Hepatocyte (in vitro differentiated cells): ENCODE results near the gene MACROD2. TPM values are rescaled to one million over a fixed set of nuclear protein-coding genes. Genes with fewer than 3 reads are reported as not detected.

Experiments
- DNase-seq: peaks from one replicate; pipeline ENCODE4 v3.0.0-alpha.2; 2016; ENCODE audit warnings: low spot score
- H2AFZ ChIP-seq: fragments of 200-600 bp; sonication (generic); 2 replicates; pipeline ENCODE4 v1.6.0; 2016; ENCODE audit warnings: antibody characterized with exemption, mild to moderate bottlenecking
- H3K27ac ChIP-seq: fragments of 200-600 bp; sonication (generic); 2 replicates; pipeline ENCODE4 v1.5.1; 2016; ENCODE audit warnings: mild to moderate bottlenecking
- H3K27me3 ChIP-seq: fragments of 200-600 bp; sonication (generic); 2 replicates; pipeline ENCODE4 v1.6.1; 2016
- H3K36me3 ChIP-seq: fragments of 200-600 bp; sonication (generic); replicated peaks from 2 replicates; pipeline ENCODE4 v1.5.1; 2016; ENCODE audit warnings: low read depth; ENCODE audit not compliant: insufficient read depth
- H3K4me1 ChIP-seq: fragments of 200-600 bp; sonication (generic); 2 replicates; pipeline ENCODE4 v1.5.1; 2016; ENCODE audit warnings: mild to moderate bottlenecking, moderate library complexity; ENCODE audit not compliant: insufficient read depth
- H3K4me2 ChIP-seq: fragments of 200-600 bp; sonication (generic); 2 replicates; pipeline ENCODE4 v1.6.0; 2016
- H3K4me3 ChIP-seq: fragments of 200-600 bp; sonication (generic); 2 replicates; pipeline ENCODE4 v1.5.1; 2016; ENCODE audit warnings: mild to moderate bottlenecking
- H3K79me2 ChIP-seq: fragments of 200-600 bp; sonication (generic); 2 replicates; pipeline ENCODE4 v1.6.0; 2017; ENCODE audit warnings: mild to moderate bottlenecking
- H3K9me2 ChIP-seq: fragments of 200-600 bp; sonication (generic); replicated peaks from 2 replicates; pipeline ENCODE4 v1.6.0; 2017; ENCODE audit warnings: mild to moderate bottlenecking; ENCODE audit not compliant: insufficient read depth
- H3K9me3 ChIP-seq: fragments of 200-600 bp; sonication (generic); 2 replicates; pipeline ENCODE4 v1.5.1; 2016; ENCODE audit warnings: low read depth, mild to moderate bottlenecking
- H4K20me1 ChIP-seq: fragments of 200-600 bp; sonication (generic); 2 replicates; pipeline ENCODE4 v1.6.0; 2016; ENCODE audit warnings: mild to moderate bottlenecking; ENCODE audit not compliant: insufficient read depth, poor library complexity, severe bottlenecking
- CTCF ChIP-seq: fragments of 200-600 bp; sonication (generic); IDR thresholded peaks from 2 replicates; pipeline ENCODE4 v1.5.1; 2016; ENCODE audit warnings: antibody characterized with exemption, mild to moderate bottlenecking; ENCODE audit not compliant: poor library complexity
- EZH2 ChIP-seq: fragments of 200-600 bp; sonication (generic); IDR thresholded peaks from 2 replicates; pipeline ENCODE4 v1.6.1; 2016; ENCODE audit warnings: antibody characterized with exemption, mild to moderate bottlenecking, borderline replicate concordance
- EZH2phosphoT487 ChIP-seq: fragments of 200-600 bp; sonication (generic); IDR thresholded peaks from one replicate; pipeline ENCODE4 v1.6.1; 2018; ENCODE audit warnings: antibody characterized with exemption, mild to moderate bottlenecking, low read depth, moderate library complexity; ENCODE audit not compliant: unreplicated experiment, severe bottlenecking
- WGBS: methylation state at CpG from one replicate; pipeline ENCODE4 v1.1.6; 2016; ENCODE audit warnings: low lambda C conversion rate; ENCODE audit errors: missing lambda C conversion rate; 5-methylcytosine and 5-hydroxymethylcytosine counted together
- polyA plus RNA-seq: library from polyadenylated mRNA; unstranded; fragments of >200 nt; fragmentation: Nextera tagmentation; extraction: Ambion mirVana; gene quantifications from 2 replicates; pipeline ENCODE4 v1.2.1, GENCODE V29; 2016
- total RNA-seq: library from RNA; depleted of rRNA; stranded (reverse); fragments of >200 nt; gene quantifications from 2 replicates; pipeline ENCODE4 v1.2.3, GENCODE V29; 2014

The MACROD2 gene
- total and polyA plus RNA-seq, 2 experiments from 2014 or later, result 2.4 to 3.1 TPM

- Histone ChIP-seq H3K4me1 (no peaks in the 10 kb centered on the region), H4K20me1 (no peaks in the 10 kb centered on the region), H3K4me3 (no peak overlapping the region), H3K4me2 (no peak overlapping the region), H3K36me3 (no peaks in the 10 kb centered on the region), H2AFZ (no peak overlapping the region), H3K9me2 (no peaks in the 10 kb centered on the region), H3K27ac (no peak overlapping the region), H3K9me3 (no peaks in the 10 kb centered on the region), H3K27me3 (no peaks in the 10 kb centered on the region), H3K79me2 (no peaks in the 10 kb centered on the region)
- no peak for DNase-seq
- WGBS, result 94% methylated on average over 4 of the region's 4 CpGs
- no peak for TF ChIP-seq EZH2phosphoT487
- no peak for TF ChIP-seq EZH2
- no peak for TF ChIP-seq CTCF
These were observed 2018.3 kb downstream of the MACROD2 start for GRCh38 chr20:16013631-16014030.

- H3K4me1 ChIP-seq, result no peaks in the 10 kb centered on the region
- H3K9me3 ChIP-seq, result no peaks in the 10 kb centered on the region
- no peak for TF ChIP-seq CTCF
- TF ChIP-seq EZH2phosphoT487, result no peak
- no peak for TF ChIP-seq EZH2
- H3K4me2 ChIP-seq, result no peak overlapping the region
- no peaks in the 10 kb centered on the region for H3K9me2 ChIP-seq
- 85% methylated on average over 2 of the region's 2 CpGs for WGBS
- no peaks in the 10 kb centered on the region for H3K36me3 ChIP-seq
- no peak overlapping the region for H3K27ac ChIP-seq
- no peak overlapping the region for H2AFZ ChIP-seq
- H3K27me3 ChIP-seq, result no peaks in the 10 kb centered on the region
- no peaks in the 10 kb centered on the region for H3K79me2 ChIP-seq
- DNase-seq, result no peak
- no peaks in the 10 kb centered on the region for H4K20me1 ChIP-seq
- H3K4me3 ChIP-seq, result no peak overlapping the region
These were observed 2019.1 kb downstream of the MACROD2 start for GRCh38 chr20:16014436-16014835.

- Histone ChIP-seq H4K20me1 (no peaks in the 10 kb centered on the region), H3K79me2 (no peaks in the 10 kb centered on the region), H3K4me1 (no peaks in the 10 kb centered on the region), H3K27ac (no peak overlapping the region), H3K27me3 (no peaks in the 10 kb centered on the region), H3K9me3 (no peaks in the 10 kb centered on the region), H2AFZ (no peak overlapping the region), H3K4me2 (no peak overlapping the region), H3K4me3 (no peak overlapping the region), H3K36me3 (no peaks in the 10 kb centered on the region), H3K9me2 (no peaks in the 10 kb centered on the region)
- no peak for TF ChIP-seq CTCF
- no peak for TF ChIP-seq EZH2
- no peak for TF ChIP-seq EZH2phosphoT487
- WGBS, result 68% methylated on average over 1 of the region's 1 CpG
- DNase-seq, result no peak
These were observed 2022.3 kb downstream of the MACROD2 start for GRCh38 chr20:16017656-16018055.

GRCh38 chr20:16018881-16019280 lies 2023.6 kb downstream of the MACROD2 start:
- no peaks in the 10 kb centered on the region for H3K9me3 ChIP-seq
- no peaks in the 10 kb centered on the region for H3K27me3 ChIP-seq
- no peak overlapping the region for H3K4me2 ChIP-seq
- H3K9me2 ChIP-seq, result no peaks in the 10 kb centered on the region
- H3K27ac ChIP-seq, result no peak overlapping the region
- H3K36me3 ChIP-seq, result no peaks in the 10 kb centered on the region
- DNase-seq, result no peak
- TF ChIP-seq CTCF (no peak), EZH2phosphoT487 (no peak), EZH2 (no peak)
- H3K79me2 ChIP-seq, result no peaks in the 10 kb centered on the region
- no peak overlapping the region for H2AFZ ChIP-seq
- H4K20me1 ChIP-seq, result no peaks in the 10 kb centered on the region
- H3K4me3 ChIP-seq, result no peak overlapping the region
- H3K4me1 ChIP-seq, result no peaks in the 10 kb centered on the region
